ENCODE measurements around the gene SEC14L2. TPM values are rescaled to one million over a fixed set of nuclear protein-coding genes. Genes with fewer than 3 reads are reported as not detected.
"Not testable (repeated sequence)": the region's sequence is repeated elsewhere in the genome, so short reads cannot be mapped to it uniquely, and the experiment has no call there.

SEC14L2 gene
- polyA plus RNA-seq, 1 donor from 2014 or later: 2.7 TPM

DNA sequence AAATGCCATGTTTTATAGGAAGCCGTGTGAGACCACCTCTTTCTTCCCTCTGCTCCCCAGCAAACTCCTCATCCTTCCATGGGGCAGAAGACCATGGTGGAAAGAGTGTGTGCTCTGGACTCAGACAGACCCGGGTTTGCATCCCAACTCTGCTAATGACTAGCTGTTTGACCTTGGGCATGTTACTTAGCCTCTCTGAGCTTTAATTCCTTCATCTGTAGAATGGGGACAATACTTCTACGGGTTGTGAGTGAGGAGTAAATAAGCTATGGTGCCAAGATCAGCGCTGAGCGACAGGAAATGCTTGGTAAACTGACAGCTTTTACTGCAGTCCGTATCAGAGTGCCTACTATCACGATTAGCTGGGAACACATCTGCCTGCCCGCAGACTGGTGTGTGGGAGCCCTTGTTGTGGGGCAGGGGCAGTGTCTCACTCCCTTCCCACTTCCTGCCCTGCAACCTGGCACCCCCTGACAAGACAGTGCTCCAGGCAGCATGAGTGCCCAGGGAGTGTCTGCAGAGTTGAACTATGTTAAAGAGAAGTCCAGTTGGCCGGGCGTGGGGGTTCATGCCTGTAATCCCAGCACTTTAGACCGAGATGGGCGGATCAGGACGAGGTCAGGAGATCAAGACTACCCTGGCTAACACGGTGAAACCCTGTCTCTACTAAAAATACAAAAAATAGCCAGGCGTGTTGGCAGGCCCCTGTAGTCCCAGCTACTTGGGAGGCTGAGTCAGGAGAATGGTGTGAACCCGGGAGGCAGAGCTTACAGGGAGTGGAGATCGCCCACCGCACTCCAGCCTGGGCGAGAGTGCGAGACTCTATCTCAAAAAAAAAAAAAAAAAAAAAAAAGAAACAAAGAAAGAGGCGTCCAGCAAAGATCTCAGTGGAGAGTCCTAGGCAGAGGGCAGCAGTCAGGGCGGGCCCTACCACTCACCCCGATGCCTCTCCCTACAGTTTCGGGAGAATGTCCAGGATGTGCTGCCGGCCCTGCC lies 2.2 kb downstream of the SEC14L2 start:
- Histone ChIP-seq H3K9ac (ENCODE audit: low read length) (no peak overlapping the region), H3K27ac (ENCODE audit: low read length) (no peak overlapping the region), H3F3A (ENCODE audit: insufficient read depth, low read length, poor library complexity, severe bottlenecking) (no peaks in the 10 kb centered on the region), H3K79me2 (replicated peaks; ENCODE audit: insufficient read depth, low read length) (no peaks in the 10 kb centered on the region), H3K9me3 (ENCODE audit: low read length) (no peaks in the 10 kb centered on the region), H2AFZ (ENCODE audit: low read depth, low read length) (no peak overlapping the region), H3K4me3 (ENCODE audit: low read length) (no peak overlapping the region), H3K4me2 (ENCODE audit: low read length) (no peak overlapping the region), H4K20me1 (ENCODE audit: insufficient read depth) (no peaks in the 10 kb centered on the region), H3K36me3 (ENCODE audit: insufficient read depth, low read length) (no peaks in the 10 kb centered on the region), H3K9me2 (ENCODE audit: insufficient read depth, low read length) (no peaks in the 10 kb centered on the region), H3K27me3 (ENCODE audit: insufficient read depth, low read depth, low read length) (peaks cover 18% of the 10 kb centered on the region)
- TF ChIP-seq MXI1 (conservative IDR thresholded peaks at IDR 0.05; ENCODE audit: poor library complexity, severe bottlenecking): no peak
- TF ChIP-seq POLR2AphosphoS5 (IDR thresholded peaks at IDR 0.05): no peak
- TF ChIP-seq TAF1 (IDR thresholded peaks at IDR 0.05; ENCODE audit: low read depth): no peak
- no peak for TF ChIP-seq EP300 (conservative IDR thresholded peaks at IDR 0.05; ENCODE audit: poor library complexity, severe bottlenecking)
- no peak for TF ChIP-seq SMC3 (conservative IDR thresholded peaks at IDR 0.05; ENCODE audit: poor library complexity)
- TF ChIP-seq, protein P1, sequence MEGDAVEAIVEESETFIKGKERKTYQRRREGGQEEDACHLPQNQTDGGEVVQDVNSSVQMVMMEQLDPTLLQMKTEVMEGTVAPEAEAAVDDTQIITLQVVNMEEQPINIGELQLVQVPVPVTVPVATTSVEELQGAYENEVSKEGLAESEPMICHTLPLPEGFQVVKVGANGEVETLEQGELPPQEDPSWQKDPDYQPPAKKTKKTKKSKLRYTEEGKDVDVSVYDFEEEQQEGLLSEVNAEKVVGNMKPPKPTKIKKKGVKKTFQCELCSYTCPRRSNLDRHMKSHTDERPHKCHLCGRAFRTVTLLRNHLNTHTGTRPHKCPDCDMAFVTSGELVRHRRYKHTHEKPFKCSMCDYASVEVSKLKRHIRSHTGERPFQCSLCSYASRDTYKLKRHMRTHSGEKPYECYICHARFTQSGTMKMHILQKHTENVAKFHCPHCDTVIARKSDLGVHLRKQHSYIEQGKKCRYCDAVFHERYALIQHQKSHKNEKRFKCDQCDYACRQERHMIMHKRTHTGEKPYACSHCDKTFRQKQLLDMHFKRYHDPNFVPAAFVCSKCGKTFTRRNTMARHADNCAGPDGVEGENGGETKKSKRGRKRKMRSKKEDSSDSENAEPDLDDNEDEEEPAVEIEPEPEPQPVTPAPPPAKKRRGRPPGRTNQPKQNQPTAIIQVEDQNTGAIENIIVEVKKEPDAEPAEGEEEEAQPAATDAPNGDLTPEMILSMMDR (IDR thresholded peaks at IDR 0.05; ENCODE audit: poor library complexity, severe bottlenecking): no peak

DNA sequence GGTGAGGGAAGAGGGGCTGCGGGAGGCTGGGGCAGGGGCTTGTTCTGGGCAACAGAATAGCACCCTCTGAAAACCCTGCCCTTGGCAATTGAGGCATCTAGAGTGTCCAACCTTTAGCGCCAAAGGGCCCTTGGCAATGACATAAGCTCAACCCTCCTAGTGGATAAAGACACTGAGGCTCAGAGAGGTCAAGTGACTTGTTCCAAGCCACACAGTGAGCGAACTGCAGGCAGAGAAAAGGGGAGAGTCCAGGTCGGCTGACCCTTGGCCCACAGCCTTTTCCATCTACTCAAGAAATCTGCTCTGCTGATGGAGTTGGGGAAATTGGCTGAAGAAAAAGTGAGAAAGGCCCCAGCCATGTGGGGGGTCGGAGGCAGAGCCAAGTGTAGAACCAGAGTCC lies 2.9 kb downstream of the SEC14L2 start:
- Histone ChIP-seq H4K20me1 (ENCODE audit: insufficient read depth) (no peaks in the 10 kb centered on the region), H3F3A (ENCODE audit: insufficient read depth, low read length, poor library complexity, severe bottlenecking) (no peaks in the 10 kb centered on the region), H3K9ac (ENCODE audit: low read length) (no peak overlapping the region), H3K27me3 (ENCODE audit: insufficient read depth, low read depth, low read length) (peaks cover 18% of the 10 kb centered on the region), H2AFZ (ENCODE audit: low read depth, low read length) (no peak overlapping the region), H3K27ac (ENCODE audit: low read length) (no peak overlapping the region), H3K9me2 (ENCODE audit: insufficient read depth, low read length) (no peaks in the 10 kb centered on the region), H3K9me3 (ENCODE audit: low read length) (no peaks in the 10 kb centered on the region), H3K4me3 (ENCODE audit: low read length) (no peak overlapping the region), H3K4me2 (ENCODE audit: low read length) (no peak overlapping the region), H3K36me3 (ENCODE audit: insufficient read depth, low read length) (no peaks in the 10 kb centered on the region), H3K79me2 (replicated peaks; ENCODE audit: insufficient read depth, low read length) (no peaks in the 10 kb centered on the region)
- no peak for TF ChIP-seq EP300 (conservative IDR thresholded peaks at IDR 0.05; ENCODE audit: poor library complexity, severe bottlenecking)

DNA sequence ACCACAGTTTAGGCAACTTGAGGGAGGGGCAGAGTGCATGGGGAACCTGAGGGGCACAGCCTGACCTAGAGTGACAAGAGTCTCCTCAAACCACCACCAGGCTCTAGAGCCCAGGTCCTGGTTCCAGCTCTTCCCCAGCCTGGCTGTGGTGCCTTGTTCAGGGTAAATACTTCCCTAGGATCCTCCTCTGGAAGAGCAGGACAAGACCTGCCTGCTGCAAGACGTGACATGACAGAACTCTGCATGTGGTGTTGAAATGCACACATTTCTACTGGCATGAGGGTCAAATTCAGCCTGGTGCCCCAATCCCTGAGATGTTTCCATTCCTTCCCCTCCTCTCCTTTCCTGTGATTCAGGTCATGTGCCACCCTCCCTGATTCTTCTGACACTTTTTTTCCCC lies 3.3 kb downstream of the SEC14L2 start:
- Histone ChIP-seq H3K27ac (ENCODE audit: low read length) (no peak overlapping the region), H3K4me3 (ENCODE audit: low read length) (no peak overlapping the region), H4K20me1 (ENCODE audit: insufficient read depth) (no peaks in the 10 kb centered on the region), H3K36me3 (ENCODE audit: insufficient read depth, low read length) (no peaks in the 10 kb centered on the region), H3F3A (ENCODE audit: insufficient read depth, low read length, poor library complexity, severe bottlenecking) (no peaks in the 10 kb centered on the region), H2AFZ (ENCODE audit: low read depth, low read length) (no peak overlapping the region), H3K79me2 (replicated peaks; ENCODE audit: insufficient read depth, low read length) (no peaks in the 10 kb centered on the region), H3K9me3 (ENCODE audit: low read length) (no peaks in the 10 kb centered on the region), H3K27me3 (ENCODE audit: insufficient read depth, low read depth, low read length) (peaks cover 18% of the 10 kb centered on the region), H3K4me2 (ENCODE audit: low read length) (no peak overlapping the region), H3K9me2 (ENCODE audit: insufficient read depth, low read length) (no peaks in the 10 kb centered on the region), H3K9ac (ENCODE audit: low read length) (no peak overlapping the region)
- TF ChIP-seq EP300 (conservative IDR thresholded peaks at IDR 0.05; ENCODE audit: poor library complexity, severe bottlenecking) (no peak), SMC3 (conservative IDR thresholded peaks at IDR 0.05; ENCODE audit: poor library complexity) (no peak), POLR2AphosphoS5 (IDR thresholded peaks at IDR 0.05) (no peak), TAF1 (IDR thresholded peaks at IDR 0.05; ENCODE audit: low read depth) (no peak), MXI1 (conservative IDR thresholded peaks at IDR 0.05; ENCODE audit: poor library complexity, severe bottlenecking) (no peak), RAD21 (conservative IDR thresholded peaks at IDR 0.05) (no peak), EZH2 (IDR thresholded peaks at IDR 0.05; ENCODE audit: borderline replicate concordance, insufficient read depth, low read length, poor library complexity, severe bottlenecking) (no peak)
- TF ChIP-seq, protein P1 (IDR thresholded peaks at IDR 0.05; ENCODE audit: poor library complexity, severe bottlenecking): no peak
- TF ChIP-seq, protein P2, sequence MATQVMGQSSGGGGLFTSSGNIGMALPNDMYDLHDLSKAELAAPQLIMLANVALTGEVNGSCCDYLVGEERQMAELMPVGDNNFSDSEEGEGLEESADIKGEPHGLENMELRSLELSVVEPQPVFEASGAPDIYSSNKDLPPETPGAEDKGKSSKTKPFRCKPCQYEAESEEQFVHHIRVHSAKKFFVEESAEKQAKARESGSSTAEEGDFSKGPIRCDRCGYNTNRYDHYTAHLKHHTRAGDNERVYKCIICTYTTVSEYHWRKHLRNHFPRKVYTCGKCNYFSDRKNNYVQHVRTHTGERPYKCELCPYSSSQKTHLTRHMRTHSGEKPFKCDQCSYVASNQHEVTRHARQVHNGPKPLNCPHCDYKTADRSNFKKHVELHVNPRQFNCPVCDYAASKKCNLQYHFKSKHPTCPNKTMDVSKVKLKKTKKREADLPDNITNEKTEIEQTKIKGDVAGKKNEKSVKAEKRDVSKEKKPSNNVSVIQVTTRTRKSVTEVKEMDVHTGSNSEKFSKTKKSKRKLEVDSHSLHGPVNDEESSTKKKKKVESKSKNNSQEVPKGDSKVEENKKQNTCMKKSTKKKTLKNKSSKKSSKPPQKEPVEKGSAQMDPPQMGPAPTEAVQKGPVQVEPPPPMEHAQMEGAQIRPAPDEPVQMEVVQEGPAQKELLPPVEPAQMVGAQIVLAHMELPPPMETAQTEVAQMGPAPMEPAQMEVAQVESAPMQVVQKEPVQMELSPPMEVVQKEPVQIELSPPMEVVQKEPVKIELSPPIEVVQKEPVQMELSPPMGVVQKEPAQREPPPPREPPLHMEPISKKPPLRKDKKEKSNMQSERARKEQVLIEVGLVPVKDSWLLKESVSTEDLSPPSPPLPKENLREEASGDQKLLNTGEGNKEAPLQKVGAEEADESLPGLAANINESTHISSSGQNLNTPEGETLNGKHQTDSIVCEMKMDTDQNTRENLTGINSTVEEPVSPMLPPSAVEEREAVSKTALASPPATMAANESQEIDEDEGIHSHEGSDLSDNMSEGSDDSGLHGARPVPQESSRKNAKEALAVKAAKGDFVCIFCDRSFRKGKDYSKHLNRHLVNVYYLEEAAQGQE (IDR thresholded peaks at IDR 0.05; ENCODE audit: borderline replicate concordance): no peak

DNA sequence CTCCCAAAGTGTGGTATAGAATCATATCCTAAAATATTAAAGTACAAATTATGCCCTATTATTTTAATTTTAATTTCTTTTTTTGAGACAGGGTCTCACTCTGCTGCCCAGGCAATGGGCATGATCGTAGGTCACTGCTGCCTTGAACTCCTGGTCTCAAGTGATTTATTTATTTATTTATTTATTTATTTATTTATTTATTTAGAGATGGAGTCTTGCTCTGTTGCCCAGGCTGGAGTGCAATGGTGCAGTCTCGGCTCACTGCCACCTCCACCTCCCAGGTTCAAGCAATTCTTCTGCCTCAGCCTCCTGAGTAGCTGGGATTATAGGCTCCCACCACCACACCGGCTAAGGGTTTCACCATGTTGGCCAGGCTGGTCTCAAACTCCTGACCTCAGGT lies 4.2 kb downstream of the SEC14L2 start:
- H3K27ac ChIP-seq (ENCODE audit: low read length); H2AFZ ChIP-seq (ENCODE audit: low read depth, low read length); H4K20me1 ChIP-seq (ENCODE audit: insufficient read depth); H3K36me3 ChIP-seq (ENCODE audit: insufficient read depth, low read length); H3F3A ChIP-seq (ENCODE audit: insufficient read depth, low read length, poor library complexity, severe bottlenecking); H3K9ac ChIP-seq (ENCODE audit: low read length); H3K4me2 ChIP-seq (ENCODE audit: low read length); H3K9me2 ChIP-seq (ENCODE audit: insufficient read depth, low read length); H3K4me3 ChIP-seq (ENCODE audit: low read length); H3K79me2 ChIP-seq (replicated peaks; ENCODE audit: insufficient read depth, low read length); H3K9me3 ChIP-seq (ENCODE audit: low read length): not testable (repeated sequence)
- peaks cover 17% of the 10 kb centered on the region for H3K27me3 ChIP-seq (ENCODE audit: insufficient read depth, low read depth, low read length)
